Gastrocnemius medialis (tissue), 4 donors: ENCODE results near the gene LRRC3C. TPM values are rescaled to one million over a fixed set of nuclear protein-coding genes. Genes with fewer than 3 reads are reported as not detected.

Experiments
- ATAC-seq, 2 donors: fragments of 150-250 bp; one replicate each; pipeline ENCODE4 v1.9.1; 2016
- DNase-seq, 2 donors: peaks; one replicate each; pipeline ENCODE4 v3.0.0-alpha.2; 2019
- H3K27ac ChIP-seq, 4 donors: fragments of 200-600 bp; sonication (generic); 1 replicate in 1 of 4; 2 replicates in 3 of 4; pipeline ENCODE4 v1.5.1; 2016 to 2018; ENCODE audit warnings: mild to moderate bottlenecking in 2 of 4, moderate library complexity in 1 of 4
- H3K27me3 ChIP-seq, 3 donors: fragments of 200-600 bp; sonication (generic) in 2 of 3; 1 replicate in 1 of 3; 2 replicates in 2 of 3; pipeline versions ENCODE4 v1.5.1 to v1.6.0; 2016 to 2019; ENCODE audit warnings: mild to moderate bottlenecking in 1 of 3, moderate library complexity in 1 of 3
- H3K36me3 ChIP-seq, 2 donors: fragments of 200-600 bp; sonication (generic) in 1 of 2; one replicate each; pipeline ENCODE4 v1.5.1; 2017 to 2018
- H3K4me1 ChIP-seq, 2 donors: fragments of 200-600 bp; sonication (generic) in 1 of 2; one replicate each; pipeline ENCODE4 v1.5.1; 2016 to 2017; ENCODE audit warnings: mild to moderate bottlenecking in 2 of 2
- H3K4me3 ChIP-seq, 4 donors: fragments of 200-600 bp; sonication (generic) in 3 of 4; 1 replicate in 1 of 4; 2 replicates in 3 of 4; pipeline ENCODE4 v1.5.1; 2016 to 2019; ENCODE audit warnings: mild to moderate bottlenecking in 2 of 4
- H3K9me3 ChIP-seq, 3 donors: fragments of 200-600 bp; sonication (generic) in 2 of 3; 1 replicate in 1 of 3; 2 replicates in 2 of 3; pipeline ENCODE4 v1.5.1; 2016 to 2019
- CTCF ChIP-seq, 5 experiments: fragments of 450-650 bp in 3 of 5; fragments of 200-600 bp in 2 of 5; sonication (generic) in 2 of 5; IDR thresholded peaks in 4 of 5; conservative IDR thresholded peaks in 1 of 5; 1 replicate in 4 of 5; 2 replicates in 1 of 5; pipeline ENCODE4 v1.5.1; 2016 to 2019; ENCODE audit warnings: antibody characterized with exemption in 5 of 5, mild to moderate bottlenecking in 3 of 5, moderate library complexity in 3 of 5
- POLR2A ChIP-seq, 2 donors: fragments of 450-650 bp; IDR thresholded peaks; one replicate each; pipeline ENCODE4 v1.6.1; 2017; ENCODE audit warnings: antibody characterized with exemption in 2 of 2, mild to moderate bottlenecking in 2 of 2, moderate library complexity in 2 of 2
- in situ Hi-C, 4 donors: fragments of 200-750 bp; cut with MboI; loops; one replicate each; pipeline versions ENCODE4 v1.15.0 to v1.8.0; 2017; ENCODE audit warnings: low sequenced_read_pairs in 4 of 4
- intact Hi-C: fragments of 100-400 bp; cut with DNase I; formaldehyde crosslinking; loops from one replicate; pipeline ENCODE4 v1.15.1; 2023; ENCODE audit warnings: low total_unique reads
- total RNA-seq, 4 donors: library from RNA; depleted of rRNA; stranded (reverse); fragments of >200 nt; gene quantifications; one replicate each; pipeline versions ENCODE4 v1.1.0 to v1.2.3, GENCODE V29; 2016

The LRRC3C gene
- total RNA-seq, 4 donors from 2014 or later = not detected

DNA sequence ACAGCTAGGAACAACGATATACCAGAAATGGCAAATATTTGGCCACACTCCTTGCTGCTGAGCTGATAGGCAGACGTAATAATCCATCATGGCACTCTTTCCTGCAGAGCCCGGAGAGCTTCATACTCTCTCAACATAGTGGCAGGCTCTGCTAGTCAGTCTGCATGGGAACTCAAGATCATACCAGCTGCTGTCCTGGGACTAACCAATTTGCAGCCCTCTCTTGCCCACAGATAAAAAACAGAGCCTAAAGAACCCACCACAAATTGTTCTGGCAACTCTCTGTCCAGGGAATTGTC is 22.6 kb upstream of the LRRC3C start:
- intact Hi-C loops (no loop called here), in situ Hi-C loops (no loop called here)
- Histone ChIP-seq H3K36me3 (no peaks in the 10 kb centered on the region), H3K27ac (no peak overlapping the region), H3K4me1 (no peaks in the 10 kb centered on the region), H3K4me3 (no peak overlapping the region), H3K27me3 (no peaks in the 10 kb centered on the region), H3K9me3 (no peaks in the 10 kb centered on the region)
- ATAC-seq = no peak
- TF ChIP-seq CTCF (IDR thresholded peaks at IDR 0.05 in 4 of 5, conservative IDR thresholded peaks at IDR 0.05 in 1 of 5) (no peak), POLR2A (IDR thresholded peaks at IDR 0.05) (no peak)
- no peak for DNase-seq

- H3K27me3 ChIP-seq = no peaks in the 10 kb centered on the region
- no peaks in the 10 kb centered on the region for H3K36me3 ChIP-seq
- H3K27ac ChIP-seq = no peak overlapping the region
- no peaks in the 10 kb centered on the region for H3K4me1 ChIP-seq
- no peak overlapping the region for H3K4me3 ChIP-seq
- ATAC-seq (no peak), DNase-seq (no peak)
- no peaks in the 10 kb centered on the region for H3K9me3 ChIP-seq
- TF ChIP-seq CTCF (IDR thresholded peaks at IDR 0.05 in 4 of 5, conservative IDR thresholded peaks at IDR 0.05 in 1 of 5) (no peak), POLR2A (IDR thresholded peaks at IDR 0.05) (no peak)
- intact Hi-C loops (no loop called here), in situ Hi-C loops (no loop called here)
Observed at GRCh38 chr17:39908789-39909352, 18.7 kb upstream of the LRRC3C start.

GRCh38 chr17:39913989-39914388 is 13.5 kb upstream of the LRRC3C start:
- ATAC-seq = no peak
- TF ChIP-seq POLR2A (IDR thresholded peaks at IDR 0.05) = no peak
- TF ChIP-seq CTCF (IDR thresholded peaks at IDR 0.05 in 4 of 5, conservative IDR thresholded peaks at IDR 0.05 in 1 of 5) = no peak
- in situ Hi-C loops = no loop called here
- Histone ChIP-seq H3K4me3 (no peak overlapping the region), H3K27me3 (no peaks in the 10 kb centered on the region), H3K9me3 (no peaks in the 10 kb centered on the region), H3K4me1 (no peaks in the 10 kb centered on the region), H3K36me3 (no peaks in the 10 kb centered on the region), H3K27ac (no peak overlapping the region)
- intact Hi-C loops = no loop called here
- DNase-seq = no peak

DNA sequence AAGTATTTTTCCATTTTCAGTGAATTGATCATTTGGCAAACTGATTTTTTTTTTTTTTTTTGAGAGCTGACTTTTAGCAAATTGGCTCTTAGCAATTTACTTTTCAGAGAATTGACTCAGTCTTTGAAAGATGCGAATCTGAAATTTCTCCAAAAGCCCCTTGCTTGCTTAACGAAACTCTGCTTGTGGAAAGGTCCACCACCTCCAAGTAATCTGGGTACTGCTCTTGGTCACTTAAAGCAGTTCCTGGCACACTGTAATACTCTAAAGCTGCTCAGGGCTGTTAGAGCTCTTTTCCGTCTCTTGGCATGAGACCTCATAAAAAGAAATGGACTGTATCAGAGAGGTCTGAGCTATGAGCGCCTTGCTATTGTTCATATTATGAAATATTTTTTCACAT is 12.0 kb upstream of the LRRC3C start:
- ATAC-seq = no peak
- Histone ChIP-seq H3K4me3 (no peak overlapping the region), H3K36me3 (no peaks in the 10 kb centered on the region), H3K27ac (no peak overlapping the region), H3K27me3 (no peaks in the 10 kb centered on the region), H3K4me1 (no peaks in the 10 kb centered on the region), H3K9me3 (no peaks in the 10 kb centered on the region)
- intact Hi-C loops (no loop called here), in situ Hi-C loops (no loop called here)
- TF ChIP-seq POLR2A (IDR thresholded peaks at IDR 0.05) = no peak
- no peak for DNase-seq

GRCh38 chr17:39916918-39917317 is 10.6 kb upstream of the LRRC3C start:
- in situ Hi-C loops = no loop called here
- H3K27me3 ChIP-seq = no peaks in the 10 kb centered on the region
- no peak for TF ChIP-seq CTCF (IDR thresholded peaks at IDR 0.05 in 4 of 5, conservative IDR thresholded peaks at IDR 0.05 in 1 of 5)
- no peak for TF ChIP-seq POLR2A (IDR thresholded peaks at IDR 0.05)
- DNase-seq (no peak), ATAC-seq (no peak)
- intact Hi-C loops = no loop called here
- no peaks in the 10 kb centered on the region for H3K4me1 ChIP-seq
- no peaks in the 10 kb centered on the region for H3K9me3 ChIP-seq
- H3K4me3 ChIP-seq = no peak overlapping the region
- H3K27ac ChIP-seq = no peak overlapping the region
- H3K36me3 ChIP-seq = peaks cover 0 to 10% of the 10 kb centered on the region in 2 donors
